A549 treated with CORT108297 at 1 μM for 4 hours (cell line): ENCODE results near the gene BSG. TPM values are rescaled to one million over a fixed set of nuclear protein-coding genes. Genes with fewer than 3 reads are reported as not detected.

ENCODE experiments used
- total RNA-seq: library from RNA; stranded (reverse); fragments of 200-300 nt; extraction: Qiagen RNA extraction; gene quantifications from 5 replicates; pipeline ENCODE4 v1.2.3, GENCODE V29; 2022

The BSG gene
- 715 to 760 TPM (median 743 TPM) in 5 replicates for total RNA-seq

DNA sequence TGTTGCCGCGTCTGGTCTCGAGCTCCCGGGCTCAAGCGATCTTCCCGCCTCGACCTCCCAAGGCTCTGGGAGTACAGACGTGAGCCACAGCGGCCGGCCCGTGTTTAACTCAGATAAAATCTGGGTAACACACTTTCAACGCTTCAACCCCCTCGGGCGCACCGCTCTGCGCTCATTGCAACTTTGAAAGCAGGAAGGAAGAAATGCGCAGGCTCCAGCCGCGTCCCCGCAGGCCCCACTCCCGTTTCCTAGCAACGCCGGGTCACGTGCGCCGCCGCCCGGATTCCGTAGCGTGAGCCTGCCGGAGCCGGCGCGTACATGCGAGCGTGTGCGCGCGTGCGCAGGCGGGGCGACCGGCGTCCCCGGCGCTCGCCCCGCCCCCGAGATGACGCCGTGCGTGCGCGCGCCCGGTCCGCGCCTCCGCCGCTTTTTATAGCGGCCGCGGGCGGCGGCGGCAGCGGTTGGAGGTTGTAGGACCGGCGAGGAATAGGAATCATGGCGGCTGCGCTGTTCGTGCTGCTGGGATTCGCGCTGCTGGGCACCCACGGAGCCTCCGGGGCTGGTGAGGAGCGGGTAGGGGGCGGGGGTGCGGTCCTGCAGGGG lies at the start of gene BSG:
Gene BSG, plus strand, starts transcription at position 457 of the 603 bp plus-strand sequence. Its CDS starts 39 bp downstream, at position 496.

DNA sequence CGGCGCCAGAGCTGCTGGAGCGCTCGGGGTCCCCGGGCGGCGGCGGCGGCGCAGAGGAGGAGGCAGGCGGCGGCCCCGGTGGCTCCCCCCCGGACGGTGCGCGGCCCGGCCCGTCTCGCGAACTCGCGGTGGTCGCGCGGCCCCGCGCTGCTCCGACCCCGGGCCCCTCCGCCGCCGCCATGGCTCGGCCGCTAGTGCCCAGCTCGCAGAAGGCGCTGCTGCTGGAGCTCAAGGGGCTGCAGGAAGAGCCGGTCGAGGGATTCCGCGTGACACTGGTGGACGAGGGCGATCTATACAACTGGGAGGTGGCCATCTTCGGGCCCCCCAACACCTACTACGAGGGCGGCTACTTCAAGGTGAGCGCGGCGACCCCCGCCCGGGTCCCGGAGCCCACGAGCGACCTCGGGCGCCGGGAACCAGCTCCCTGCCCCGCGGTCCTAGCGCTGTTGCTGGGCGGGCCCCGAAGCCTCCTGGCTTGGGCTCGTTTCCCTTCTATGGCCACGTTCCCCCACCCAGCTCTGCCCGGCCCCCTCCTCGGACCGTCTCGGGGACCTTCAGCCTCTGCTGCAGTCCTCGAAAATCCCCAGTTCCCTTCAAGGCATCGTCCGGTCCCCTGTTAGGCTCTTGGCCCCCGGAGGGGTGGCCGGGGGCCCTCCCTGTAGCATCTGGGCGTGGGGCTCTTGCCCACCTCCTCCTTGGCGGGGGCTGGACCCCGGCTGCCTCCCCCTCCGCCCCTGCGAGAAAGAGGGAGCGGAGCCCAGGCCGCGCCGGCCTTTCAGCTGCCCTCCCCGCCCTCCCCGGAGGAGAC lies 40.4 kb upstream of the BSG start, which contains the start of gene CDC34:
Gene CDC34, plus strand, starts transcription at position 8 of the 808 bp plus-strand sequence. Its CDS starts 172 bp downstream, at position 180.

DNA sequence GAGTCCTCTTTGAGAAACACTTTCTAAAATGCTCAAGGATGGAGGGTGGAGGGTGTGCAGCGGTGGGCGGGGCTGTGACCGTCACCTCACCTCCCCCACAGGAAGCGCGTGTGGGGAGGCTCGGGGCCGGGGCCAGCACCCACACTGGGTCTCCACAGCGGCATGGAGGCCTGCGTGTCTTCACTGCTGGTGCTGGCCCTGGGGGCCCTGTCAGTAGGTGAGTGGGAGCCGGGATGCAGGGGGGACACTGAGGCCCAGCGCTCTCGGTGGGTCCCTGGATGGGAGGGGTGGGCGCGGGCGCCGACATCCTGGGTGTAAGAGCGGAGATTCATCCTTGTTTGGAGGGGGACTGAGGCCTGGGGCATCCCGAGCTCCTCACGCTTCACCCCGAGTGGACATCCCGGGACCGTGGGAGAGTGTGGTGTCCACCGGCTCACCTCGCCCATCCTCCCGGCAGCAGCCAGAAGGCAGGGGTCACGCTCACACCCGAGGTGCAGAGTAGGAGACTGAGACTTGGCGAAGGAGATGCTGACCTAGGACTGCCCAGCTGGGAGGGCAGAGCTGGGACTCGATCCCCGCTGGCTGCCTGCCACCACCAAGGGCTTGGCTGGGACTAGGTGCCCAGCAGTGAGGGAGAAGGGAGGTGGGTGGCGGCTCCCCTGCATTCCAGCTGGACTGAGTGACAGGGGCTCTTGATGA lies 28.3 kb upstream of the BSG start, which contains the start of gene GZMM:
Gene GZMM, plus strand, starts transcription at position 144 of the 699 bp plus-strand sequence. Its CDS starts 19 bp downstream, at position 163.

DNA sequence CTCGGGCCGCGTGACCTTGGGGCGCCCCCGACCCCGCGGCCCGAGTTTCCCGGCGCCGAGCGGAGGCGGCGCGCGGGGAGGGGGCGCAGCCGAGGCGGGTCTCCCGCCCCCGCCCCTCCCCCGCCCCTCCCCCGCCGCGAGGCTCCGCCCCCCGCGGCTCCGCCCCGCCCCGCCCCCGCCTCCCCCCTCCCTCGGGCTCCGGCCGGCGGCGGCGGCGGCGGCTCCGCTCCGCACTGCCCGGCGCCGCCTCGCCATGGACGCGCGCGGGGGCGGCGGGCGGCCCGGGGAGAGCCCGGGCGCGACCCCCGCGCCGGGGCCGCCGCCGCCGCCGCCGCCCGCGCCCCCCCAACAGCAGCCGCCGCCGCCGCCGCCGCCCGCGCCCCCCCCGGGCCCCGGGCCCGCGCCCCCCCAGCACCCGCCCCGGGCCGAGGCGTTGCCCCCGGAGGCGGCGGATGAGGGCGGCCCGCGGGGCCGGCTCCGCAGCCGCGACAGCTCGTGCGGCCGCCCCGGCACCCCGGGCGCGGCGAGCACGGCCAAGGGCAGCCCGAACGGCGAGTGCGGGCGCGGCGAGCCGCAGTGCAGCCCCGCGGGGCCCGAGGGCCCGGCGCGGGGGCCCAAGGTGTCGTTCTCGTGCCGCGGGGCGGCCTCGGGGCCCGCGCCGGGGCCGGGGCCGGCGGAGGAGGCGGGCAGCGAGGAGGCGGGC lies 17.4 kb downstream of the BSG start, which contains the start of gene HCN2:
Gene HCN2, plus strand, starts transcription at position 189 of the 703 bp plus-strand sequence. Its CDS starts 65 bp downstream, at position 254.

Other genes starting within 250 kb of the BSG start
- gene MIER2, start 227.8 kb upstream of the BSG start, total RNA-seq = 14.9 to 22.8 TPM (median 21.9 TPM) in 5 replicates
- gene C2CD4C, start 163.4 kb upstream of the BSG start, total RNA-seq = 0.25 to 0.59 TPM (median 0.54 TPM) in 5 replicates
- gene SHC2, start 111.6 kb upstream of the BSG start, total RNA-seq = 0.52 to 1.4 TPM (median 1.1 TPM) in 5 replicates
- gene MADCAM1, start 76.1 kb upstream of the BSG start, total RNA-seq = 0.23 to 0.39 TPM (median 0.33 TPM) in 5 replicates
- 8.1 to 17.5 TPM (median 17.2 TPM) in 5 replicates for gene TPGS1, start 65.1 kb upstream of the BSG start, total RNA-seq
- 67.1 to 108 TPM (median 103 TPM) in 5 replicates for gene CDC34, start 40.8 kb upstream of the BSG start, total RNA-seq
- gene GZMM, start 28.5 kb upstream of the BSG start, total RNA-seq = 0.15 to 0.57 TPM (median 0.36 TPM) in 5 replicates
- 27.2 to 45.0 TPM (median 40.3 TPM) in 5 replicates for gene HCN2, start 17.3 kb downstream of the BSG start, total RNA-seq
- gene POLRMT, start 60.9 kb downstream of the BSG start, total RNA-seq = 68.3 to 100 TPM (median 97.9 TPM) in 5 replicates
- gene FGF22, start 67.3 kb downstream of the BSG start, total RNA-seq = 0.22 to 1.2 TPM (median 0.76 TPM) in 5 replicates
- gene RNF126, start 90.6 kb downstream of the BSG start, total RNA-seq = 45.1 to 75.9 TPM (median 71.8 TPM) in 5 replicates
- gene FSTL3, start 103.8 kb downstream of the BSG start, total RNA-seq = 153 to 212 TPM (median 193 TPM) in 5 replicates
- gene PRSS57, start 122.9 kb downstream of the BSG start, total RNA-seq = 0.13 TPM in 1 of 5 replicates, not detected in the others
- gene PALM, start 136.3 kb downstream of the BSG start, total RNA-seq = 11.5 to 17.8 TPM (median 15.2 TPM) in 5 replicates
- 76.4 to 104 TPM (median 97.4 TPM) in 5 replicates for gene MISP, start 178.5 kb downstream of the BSG start, total RNA-seq
- 212 to 223 TPM (median 220 TPM) in 5 replicates for gene PTBP1, start 224.9 kb downstream of the BSG start, total RNA-seq
- 3.6 to 5.1 TPM (median 4.5 TPM) in 5 replicates for gene PLPPR3, start 249.4 kb downstream of the BSG start, total RNA-seq